Karpas-422 (cell line): ENCODE results near the gene NWD2. TPM values are rescaled to one million over a fixed set of nuclear protein-coding genes. Genes with fewer than 3 reads are reported as not detected.
"Not testable (repeated sequence)": the region's sequence is repeated elsewhere in the genome, so short reads cannot be mapped to it uniquely, and the experiment has no call there.

Experiments
- DNase-seq: peaks from one replicate; pipeline ENCODE4 v3.0.0-alpha.2; 2015
- H2AFZ ChIP-seq: fragments of 200-600 bp; sonication (generic); 2 replicates; pipeline ENCODE4 v1.6.1; 2014; ENCODE audit warnings: antibody characterized with exemption, low read length, mixed read lengths
- H3K27ac ChIP-seq: fragments of 200-600 bp; sonication (generic); 2 replicates; pipeline ENCODE4 v1.5.1; 2014; ENCODE audit warnings: mild to moderate bottlenecking, low read length, moderate library complexity
- H3K27me3 ChIP-seq: fragments of 200-600 bp; sonication (generic); 2 replicates; pipeline ENCODE4 v1.6.1; 2014; ENCODE audit warnings: low read length, mixed read lengths
- H3K36me3 ChIP-seq: fragments of 200-600 bp; sonication (generic); 2 replicates; pipeline ENCODE4 v1.6.1; 2014; ENCODE audit warnings: low read length, mixed read lengths; ENCODE audit not compliant: insufficient read depth
- H3K4me1 ChIP-seq: fragments of 200-600 bp; sonication (generic); 2 replicates; pipeline ENCODE4 v1.6.1; 2014; ENCODE audit warnings: mild to moderate bottlenecking, low read length, mixed read lengths
- H3K4me2 ChIP-seq: fragments of 200-600 bp; sonication (generic); 2 replicates; pipeline ENCODE4 v1.6.1; 2014; ENCODE audit warnings: low read length, low read depth, mild to moderate bottlenecking; ENCODE audit not compliant: poor library complexity, severe bottlenecking
- H3K4me3 ChIP-seq: fragments of 200-600 bp; sonication (generic); 2 replicates; pipeline ENCODE4 v1.5.1; 2014; ENCODE audit warnings: mild to moderate bottlenecking, antibody characterized with exemption, low read length, mixed read lengths
- H3K79me2 ChIP-seq: fragments of 200-600 bp; sonication (generic); 2 replicates; pipeline ENCODE4 v1.6.1; 2014; ENCODE audit warnings: mild to moderate bottlenecking, low read length, mixed read lengths
- H3K9ac ChIP-seq: fragments of 200-600 bp; sonication (generic); 2 replicates; pipeline ENCODE4 v1.6.0; 2014; ENCODE audit warnings: low read length
- H3K9me2 ChIP-seq: fragments of 200-600 bp; sonication (generic), shearing (Covaris generic); replicated peaks from 2 replicates; pipeline ENCODE4 v1.6.0; 2014; ENCODE audit warnings: mild to moderate bottlenecking, low read length, moderate library complexity; ENCODE audit not compliant: insufficient read depth
- H3K9me3 ChIP-seq: fragments of 300-700, 200-600 bp; sonication (generic); 2 replicates; pipeline ENCODE4 v1.6.1; 2014; ENCODE audit warnings: low read length, mixed read lengths
- H4K20me1 ChIP-seq: fragments of 200-600 bp; sonication (generic); 2 replicates; pipeline ENCODE4 v1.6.1; 2014; ENCODE audit warnings: mild to moderate bottlenecking, antibody characterized with exemption, low read length, low read depth; ENCODE audit not compliant: insufficient read depth
- total RNA-seq: library from RNA; depleted of rRNA; stranded (reverse); fragments of >200 nt; shearing (Covaris generic); gene quantifications from 2 replicates; pipeline ENCODE4 v1.2.3, GENCODE V29; 2014; ENCODE audit warnings: low replicate concordance; rRNA removed

The NWD2 gene, protein sequence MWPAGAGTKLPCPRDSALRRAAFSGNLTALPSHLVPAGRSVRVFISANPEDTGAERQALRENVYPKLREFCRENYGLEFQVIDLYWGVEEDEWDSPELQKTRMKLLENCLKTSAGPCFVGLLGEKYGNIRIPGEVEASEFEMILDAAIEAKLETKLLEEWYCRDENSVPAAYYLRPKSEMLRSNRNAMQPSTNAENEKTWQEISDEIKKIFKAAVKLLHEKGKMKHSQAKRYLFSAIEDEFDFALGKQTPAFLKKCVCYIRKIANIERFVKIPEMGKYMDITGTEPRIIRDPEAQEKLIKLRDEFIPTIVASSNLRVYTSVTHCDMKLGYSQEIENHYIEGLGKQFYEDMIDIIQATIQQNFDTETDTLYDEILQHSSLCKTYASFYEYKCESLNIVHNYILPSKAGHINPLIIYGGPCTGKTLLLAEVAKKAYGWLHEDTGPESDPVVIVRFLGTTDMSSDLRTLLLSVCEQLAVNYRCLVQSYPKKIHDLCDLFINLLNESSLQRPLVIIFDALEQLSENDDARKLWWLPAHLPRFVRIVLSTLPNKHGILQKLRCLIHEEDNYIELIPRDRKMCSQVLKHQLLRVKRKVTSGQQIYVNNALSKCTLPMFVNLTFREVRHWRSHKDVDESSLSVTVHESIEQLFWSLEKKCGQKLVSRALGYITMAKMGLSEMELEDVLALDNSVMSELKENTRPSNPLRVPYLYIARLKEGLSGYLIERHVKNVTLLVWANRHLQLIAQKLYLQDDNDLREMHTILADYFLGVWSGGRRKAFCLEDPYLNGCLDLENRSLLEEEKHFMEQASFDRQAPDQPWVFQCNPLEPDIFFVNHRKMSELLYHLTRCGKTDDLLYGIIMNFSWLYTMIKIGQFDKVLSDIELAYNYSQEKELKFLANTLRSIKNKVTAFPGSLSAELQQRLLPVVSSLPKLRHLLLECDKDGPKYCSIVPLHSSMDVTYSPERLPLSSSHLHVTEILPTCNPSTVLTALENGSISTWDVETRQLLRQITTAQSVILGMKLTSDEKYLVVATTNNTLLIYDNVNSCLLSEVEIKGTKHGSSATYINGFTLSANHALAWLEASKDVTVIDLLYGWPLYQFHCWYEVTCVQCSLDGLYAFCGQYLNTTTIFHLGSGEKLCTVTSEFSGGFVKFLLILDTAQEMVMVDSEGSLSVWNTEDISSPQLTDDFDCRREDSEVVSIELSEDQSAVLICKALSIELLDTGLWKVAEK (N-terminal part only)
- not detected in 2 replicates for total RNA-seq

DNA sequence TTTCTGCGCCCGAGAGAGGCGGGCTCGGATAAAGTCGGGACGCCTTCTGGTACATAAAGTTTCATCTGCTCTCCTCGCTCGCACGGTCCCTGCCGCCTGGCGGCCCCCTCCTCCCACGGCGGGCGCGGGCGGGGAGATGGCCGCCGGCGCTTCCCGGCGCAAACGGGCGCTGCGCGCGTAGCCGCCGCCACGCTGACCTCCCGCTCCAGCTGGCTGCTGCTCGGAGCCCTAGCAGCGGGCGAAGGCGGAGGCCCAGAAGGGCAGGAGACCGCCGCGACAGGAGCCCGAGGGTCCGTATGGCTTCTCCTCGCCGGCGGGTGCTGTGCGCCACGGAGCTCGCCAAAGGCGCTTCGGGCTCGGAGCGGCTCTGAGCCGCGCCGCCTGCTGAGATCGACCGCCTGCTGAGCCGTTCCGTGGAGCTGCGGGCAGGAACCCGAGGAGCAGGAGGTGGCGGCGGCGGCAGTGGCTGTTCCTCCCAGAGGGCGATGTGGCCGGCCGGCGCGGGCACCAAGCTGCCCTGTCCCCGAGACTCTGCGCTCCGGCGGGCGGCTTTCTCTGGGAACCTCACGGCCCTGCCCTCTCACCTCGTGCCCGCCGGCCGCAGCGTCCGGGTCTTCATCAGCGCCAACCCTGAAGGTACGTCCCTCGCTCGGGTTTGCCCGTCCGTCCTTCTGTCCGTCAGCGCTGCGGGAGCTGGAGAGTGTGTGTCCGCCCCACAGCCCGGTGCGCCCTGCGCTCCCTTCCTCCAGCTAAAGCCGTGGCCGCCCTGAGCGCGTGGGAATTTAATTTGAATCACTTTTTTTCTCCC lies at the start of gene NWD2:
Gene NWD2 (plus strand): TSS at position 161 of the 808 bp plus-strand sequence. CDS start 325 bp downstream, at position 486.
- Histone ChIP-seq H3K9me3 (no peaks in the 10 kb centered on the region), H3K79me2 (no peaks in the 10 kb centered on the region), H3K4me3 (no peak within 1 kb of the TSS), H3K27ac (no peak within 1 kb of the TSS), H3K9ac (no peak within 1 kb of the TSS), H3K36me3 (no peaks in the 10 kb centered on the region), H3K9me2 (no peaks in the 10 kb centered on the region), H3K4me2 (no peak within 1 kb of the TSS), H4K20me1 (no peaks in the 10 kb centered on the region), H3K27me3 (no peaks in the 10 kb centered on the region), H2AFZ (no peak within 1 kb of the TSS), H3K4me1 (no peaks in the 10 kb centered on the region)
- no peak for DNase-seq

DNA sequence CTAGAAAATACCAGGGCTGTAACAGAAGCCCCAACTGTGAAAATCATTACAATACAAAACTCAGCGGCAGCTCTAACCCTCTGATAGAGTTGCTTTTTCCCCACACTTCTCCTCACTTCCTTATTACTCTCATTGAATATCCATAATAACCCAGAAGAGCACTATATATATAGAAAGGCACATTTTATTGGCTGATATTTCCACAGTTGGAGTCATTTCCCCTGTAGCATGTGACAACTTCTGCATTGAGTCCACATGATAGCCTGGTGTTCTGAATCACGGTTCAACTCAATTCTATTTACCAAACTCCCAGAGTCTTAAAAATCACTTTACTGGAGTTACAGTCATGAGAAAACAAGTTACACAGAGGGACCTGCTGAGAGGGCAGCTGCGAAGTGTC lies 46.6 kb upstream of the NWD2 start:
- no peaks in the 10 kb centered on the region for H3K9me3 ChIP-seq
- H3K4me3 ChIP-seq, result no peak overlapping the region
- H3K4me1 ChIP-seq, result no peaks in the 10 kb centered on the region
- no peaks in the 10 kb centered on the region for H3K79me2 ChIP-seq
- no peaks in the 10 kb centered on the region for H3K36me3 ChIP-seq
- no peaks in the 10 kb centered on the region for H3K27me3 ChIP-seq
- H3K4me2 ChIP-seq, result no peak overlapping the region
- no peak overlapping the region for H2AFZ ChIP-seq
- H3K9me2 ChIP-seq, result no peaks in the 10 kb centered on the region
- H4K20me1 ChIP-seq, result no peaks in the 10 kb centered on the region
- no peak overlapping the region for H3K9ac ChIP-seq
- DNase-seq, result no peak
- no peak overlapping the region for H3K27ac ChIP-seq

DNA sequence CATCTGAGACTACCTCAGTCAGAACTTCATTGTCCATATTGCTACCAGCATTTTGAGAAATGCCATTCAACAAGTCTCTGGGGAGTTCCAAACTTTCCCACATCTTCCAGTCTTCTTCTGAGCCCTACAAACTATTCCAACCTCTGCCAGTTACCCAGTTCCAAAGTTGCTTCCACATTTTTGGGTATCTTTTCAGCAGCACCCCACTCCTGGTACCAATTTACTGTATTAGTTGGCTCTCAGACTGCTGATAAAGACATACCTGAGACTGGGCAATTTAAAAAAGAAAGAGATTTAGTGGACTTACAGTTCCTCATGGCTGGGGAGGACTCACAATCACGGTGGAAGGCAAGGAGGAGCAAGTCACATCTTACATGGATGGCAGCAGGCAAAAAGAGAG lies 39.8 kb upstream of the NWD2 start:
- not testable (repeated sequence) for H3K9ac ChIP-seq, DNase-seq

GRCh38 chr4:37216209-37216608 lies 28.3 kb upstream of the NWD2 start:
- H3K4me3 ChIP-seq, result no peak overlapping the region
- no peaks in the 10 kb centered on the region for H3K36me3 ChIP-seq
- H3K9me3 ChIP-seq, result no peaks in the 10 kb centered on the region
- no peak overlapping the region for H3K9ac ChIP-seq
- H3K4me1 ChIP-seq, result no peaks in the 10 kb centered on the region
- H2AFZ ChIP-seq, result no peak overlapping the region
- H3K79me2 ChIP-seq, result no peaks in the 10 kb centered on the region
- no peaks in the 10 kb centered on the region for H3K9me2 ChIP-seq
- no peak overlapping the region for H3K27ac ChIP-seq
- H3K4me2 ChIP-seq, result no peak overlapping the region
- DNase-seq, result no peak
- no peaks in the 10 kb centered on the region for H4K20me1 ChIP-seq
- H3K27me3 ChIP-seq, result no peaks in the 10 kb centered on the region

More for the DNA sequence above, 39.8 kb upstream of the NWD2 start:
- H3K9me2 ChIP-seq, H3K9me3 ChIP-seq, H3K4me2 ChIP-seq, H3K4me1 ChIP-seq, H3K36me3 ChIP-seq, H3K27ac ChIP-seq, H2AFZ ChIP-seq, H4K20me1 ChIP-seq, H3K4me3 ChIP-seq, H3K27me3 ChIP-seq, H3K79me2 ChIP-seq: not testable (repeated sequence)

DNA sequence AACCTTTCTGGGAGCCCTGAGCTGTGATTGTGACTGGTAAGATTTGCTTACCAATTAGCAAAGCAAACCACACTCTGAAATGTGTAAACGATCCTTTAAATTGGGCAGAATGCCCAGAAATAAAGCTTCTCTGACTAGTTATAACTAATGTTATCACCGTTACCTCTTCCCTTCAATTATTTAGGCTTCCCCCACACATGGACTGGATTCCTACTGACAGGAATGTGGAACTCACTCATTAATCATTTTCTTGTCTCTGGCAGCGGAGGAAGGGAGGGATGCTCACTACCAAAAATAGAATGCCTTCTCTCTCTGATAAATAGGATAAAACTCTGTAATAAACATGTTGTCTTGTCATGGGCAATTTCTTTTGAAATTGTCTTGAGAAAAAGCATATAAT lies 25.3 kb upstream of the NWD2 start:
- H3K9ac ChIP-seq, result no peak overlapping the region
- H3K4me2 ChIP-seq, result no peak overlapping the region
- H3K9me2 ChIP-seq, result no peaks in the 10 kb centered on the region
- no peaks in the 10 kb centered on the region for H4K20me1 ChIP-seq
- H2AFZ ChIP-seq, result no peak overlapping the region
- H3K9me3 ChIP-seq, result no peaks in the 10 kb centered on the region
- no peaks in the 10 kb centered on the region for H3K4me1 ChIP-seq
- no peak for DNase-seq
- H3K27me3 ChIP-seq, result no peaks in the 10 kb centered on the region
- H3K36me3 ChIP-seq, result no peaks in the 10 kb centered on the region
- H3K27ac ChIP-seq, result no peak overlapping the region
- H3K79me2 ChIP-seq, result no peaks in the 10 kb centered on the region
- no peak overlapping the region for H3K4me3 ChIP-seq

DNA sequence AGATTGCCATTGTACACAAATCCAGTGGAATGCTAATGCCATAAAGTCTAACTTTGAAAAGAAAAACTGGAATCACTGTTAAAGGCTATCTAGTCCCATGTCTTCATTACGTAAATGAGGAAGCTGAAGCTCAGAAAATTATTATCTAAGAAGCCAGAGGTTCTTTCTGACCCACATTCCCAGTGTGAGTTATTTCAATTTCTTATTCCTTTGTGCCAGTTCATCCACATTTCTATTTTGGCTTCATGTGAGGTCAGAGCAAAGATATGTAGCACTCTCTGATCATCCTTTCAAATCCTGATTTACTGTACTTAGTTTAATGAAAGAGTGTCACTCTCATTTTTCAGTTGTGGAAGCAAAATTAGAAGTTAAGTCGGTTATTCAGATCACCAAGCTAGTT lies 24.6 kb upstream of the NWD2 start:
- no peak overlapping the region for H2AFZ ChIP-seq
- H3K9me3 ChIP-seq, result no peaks in the 10 kb centered on the region
- H3K9me2 ChIP-seq, result no peaks in the 10 kb centered on the region
- no peak overlapping the region for H3K9ac ChIP-seq
- no peak overlapping the region for H3K4me2 ChIP-seq
- H3K27me3 ChIP-seq, result no peaks in the 10 kb centered on the region
- H3K4me3 ChIP-seq, result no peak overlapping the region
- DNase-seq, result no peak
- no peaks in the 10 kb centered on the region for H4K20me1 ChIP-seq
- H3K27ac ChIP-seq, result no peak overlapping the region
- no peaks in the 10 kb centered on the region for H3K79me2 ChIP-seq
- H3K36me3 ChIP-seq, result no peaks in the 10 kb centered on the region
- H3K4me1 ChIP-seq, result no peaks in the 10 kb centered on the region

DNA sequence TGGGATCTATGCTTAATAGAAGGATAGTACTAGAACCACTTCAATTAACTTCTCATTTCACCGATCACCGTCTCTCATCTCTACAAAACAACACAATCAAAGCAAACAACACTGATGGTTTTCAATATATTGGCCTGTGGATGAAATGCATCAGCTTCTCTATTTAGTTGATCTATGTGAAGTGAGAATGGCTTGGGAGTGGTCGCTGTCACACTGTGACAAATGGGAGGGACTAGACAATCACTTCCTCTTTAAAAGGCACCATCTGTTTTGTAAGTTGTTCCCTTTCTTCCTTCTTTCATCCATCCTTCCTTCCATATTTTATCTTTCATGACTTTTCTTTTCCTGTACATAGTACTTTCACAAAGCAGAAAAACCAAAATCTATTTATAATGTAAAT lies 23.9 kb upstream of the NWD2 start:
- H2AFZ ChIP-seq, result no peak overlapping the region
- H3K4me1 ChIP-seq, result no peaks in the 10 kb centered on the region
- no peaks in the 10 kb centered on the region for H3K79me2 ChIP-seq
- H3K4me2 ChIP-seq, result no peak overlapping the region
- H3K9ac ChIP-seq, result no peak overlapping the region
- H3K36me3 ChIP-seq, result no peaks in the 10 kb centered on the region
- H3K4me3 ChIP-seq, result no peak overlapping the region
- no peaks in the 10 kb centered on the region for H3K9me3 ChIP-seq
- DNase-seq, result no peak
- no peaks in the 10 kb centered on the region for H4K20me1 ChIP-seq
- no peaks in the 10 kb centered on the region for H3K9me2 ChIP-seq
- H3K27ac ChIP-seq, result no peak overlapping the region
- H3K27me3 ChIP-seq, result no peaks in the 10 kb centered on the region
